HG03025 (cell line): ENCODE data around the gene ZFP36.

Experiments used
- ATAC-seq: cut with Tn5 transposase; IDR thresholded peaks from one replicate; pipeline ENCODE4 v1.9.1; 2021; ENCODE audit warnings: mild to moderate bottlenecking, moderate library complexity; ENCODE audit not compliant: unreplicated experiment, low FRiP score

The ZFP36 gene

GRCh38 chr19:39403331-39404312, 3.0 kb upstream of the ZFP36 start:
- ATAC-seq = no peak

GRCh38 chr19:39405261-39405957, 1.2 kb upstream of the ZFP36 start:
- no peak for ATAC-seq

GRCh38 chr19:39405958-39406655, 540 bp upstream of the ZFP36 start:
- no peak for ATAC-seq

- ATAC-seq = no peak
Measured at GRCh38 chr19:39407410-39407659, 688 bp downstream of the ZFP36 start.

GRCh38 chr19:39407660-39408391, 1.2 kb downstream of the ZFP36 start:
- ATAC-seq = no peak

GRCh38 chr19:39408392-39409207, 2.0 kb downstream of the ZFP36 start:
- no peak for ATAC-seq

GRCh38 chr19:39409208-39410016, 2.8 kb downstream of the ZFP36 start:
- no peak for ATAC-seq

- no peak for ATAC-seq
Measured at GRCh38 chr19:39410017-39410830, 3.6 kb downstream of the ZFP36 start.

- no peak for ATAC-seq
Measured at GRCh38 chr19:39410831-39411080, 4.1 kb downstream of the ZFP36 start.

- ATAC-seq = no peak
Measured at GRCh38 chr19:39411081-39411831, 4.6 kb downstream of the ZFP36 start.

- peak; percentile 13 for ATAC-seq
Measured at GRCh38 chr19:39411832-39412099, 5.1 kb downstream of the ZFP36 start.

- ATAC-seq = peak; percentile 58
Measured at GRCh38 chr19:39412100-39412866, 5.6 kb downstream of the ZFP36 start, which contains the start of gene PLEKHG2. TSS of gene PLEKHG2 (plus strand) at chr19:39412669. CDS start at chr19:39414087, 1,418 bp downstream.

- ATAC-seq = no peak
Measured at GRCh38 chr19:39412867-39413271, 6.2 kb downstream of the ZFP36 start.

- no peak for ATAC-seq
Measured at GRCh38 chr19:39413272-39413910, 6.7 kb downstream of the ZFP36 start.

GRCh38 chr19:39413911-39414608, 7.4 kb downstream of the ZFP36 start:
- ATAC-seq = no peak
